ENCODE data around the gene ADAD2. TPM values are rescaled to one million over a fixed set of nuclear protein-coding genes. Genes with fewer than 3 reads are reported as not detected.

Gene ADAD2
- total and polyA plus RNA-seq, 9 of the 15 experiments (the other 6 are each of a cell fraction or from before 2014, with no cell fraction given) = 0.07 TPM; not detected in 8

DNA sequence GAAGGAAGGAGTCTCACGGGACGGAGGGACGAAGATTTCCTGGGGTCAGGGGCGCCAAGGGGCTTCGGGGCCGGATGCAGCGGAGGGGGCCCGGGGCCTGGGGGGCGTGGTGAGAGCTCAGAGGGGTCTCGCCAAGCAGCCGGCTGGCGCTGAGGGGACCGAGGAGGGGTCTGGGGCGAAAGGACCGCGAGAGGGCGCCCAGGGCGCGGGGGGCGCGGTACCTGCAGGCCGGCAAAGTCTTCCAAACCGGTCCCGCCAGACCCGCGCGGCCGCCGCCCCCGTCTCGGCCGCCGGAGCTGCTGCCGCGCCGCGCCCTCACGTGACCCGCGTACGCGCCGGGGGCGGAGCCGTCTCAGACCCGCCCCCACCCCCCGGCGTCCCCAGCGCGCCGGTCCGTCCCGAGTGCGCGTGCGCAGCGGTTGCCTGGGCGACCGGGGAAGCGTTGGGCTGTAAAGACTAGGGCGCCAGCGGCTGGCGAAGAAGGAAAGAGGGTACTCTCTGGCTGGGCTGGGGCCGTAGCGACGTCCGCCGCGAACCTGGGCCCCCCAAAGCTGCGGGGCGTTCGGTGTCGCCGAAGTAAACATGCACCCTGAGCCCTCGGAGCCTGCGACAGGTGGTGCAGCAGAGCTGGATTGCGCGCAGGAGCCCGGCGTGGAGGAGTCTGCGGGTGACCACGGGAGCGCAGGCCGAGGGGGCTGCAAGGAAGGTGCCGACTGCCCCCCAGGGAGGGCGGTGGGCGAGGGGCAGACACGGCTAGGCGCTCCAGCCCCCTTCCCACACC lies 45.9 kb upstream of the ADAD2 start, which contains the start of the genes DNAAF1 and HSDL1 (continued):
- TF ChIP-seq NR3C1 (CRISPR knock-in tag; IDR thresholded peaks at IDR 0.05) = no peak
- peak; percentile 81 for TF ChIP-seq HMGN3 (IDR thresholded peaks at IDR 0.05; ENCODE audit: borderline replicate concordance, extremely low read depth, insufficient read length, low read depth, low read length)
- TF ChIP-seq, protein P1, sequence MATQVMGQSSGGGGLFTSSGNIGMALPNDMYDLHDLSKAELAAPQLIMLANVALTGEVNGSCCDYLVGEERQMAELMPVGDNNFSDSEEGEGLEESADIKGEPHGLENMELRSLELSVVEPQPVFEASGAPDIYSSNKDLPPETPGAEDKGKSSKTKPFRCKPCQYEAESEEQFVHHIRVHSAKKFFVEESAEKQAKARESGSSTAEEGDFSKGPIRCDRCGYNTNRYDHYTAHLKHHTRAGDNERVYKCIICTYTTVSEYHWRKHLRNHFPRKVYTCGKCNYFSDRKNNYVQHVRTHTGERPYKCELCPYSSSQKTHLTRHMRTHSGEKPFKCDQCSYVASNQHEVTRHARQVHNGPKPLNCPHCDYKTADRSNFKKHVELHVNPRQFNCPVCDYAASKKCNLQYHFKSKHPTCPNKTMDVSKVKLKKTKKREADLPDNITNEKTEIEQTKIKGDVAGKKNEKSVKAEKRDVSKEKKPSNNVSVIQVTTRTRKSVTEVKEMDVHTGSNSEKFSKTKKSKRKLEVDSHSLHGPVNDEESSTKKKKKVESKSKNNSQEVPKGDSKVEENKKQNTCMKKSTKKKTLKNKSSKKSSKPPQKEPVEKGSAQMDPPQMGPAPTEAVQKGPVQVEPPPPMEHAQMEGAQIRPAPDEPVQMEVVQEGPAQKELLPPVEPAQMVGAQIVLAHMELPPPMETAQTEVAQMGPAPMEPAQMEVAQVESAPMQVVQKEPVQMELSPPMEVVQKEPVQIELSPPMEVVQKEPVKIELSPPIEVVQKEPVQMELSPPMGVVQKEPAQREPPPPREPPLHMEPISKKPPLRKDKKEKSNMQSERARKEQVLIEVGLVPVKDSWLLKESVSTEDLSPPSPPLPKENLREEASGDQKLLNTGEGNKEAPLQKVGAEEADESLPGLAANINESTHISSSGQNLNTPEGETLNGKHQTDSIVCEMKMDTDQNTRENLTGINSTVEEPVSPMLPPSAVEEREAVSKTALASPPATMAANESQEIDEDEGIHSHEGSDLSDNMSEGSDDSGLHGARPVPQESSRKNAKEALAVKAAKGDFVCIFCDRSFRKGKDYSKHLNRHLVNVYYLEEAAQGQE (IDR thresholded peaks at IDR 0.05; ENCODE audit: borderline replicate concordance) = peak; percentile 91
- TF ChIP-seq, protein P1 (CRISPR knock-in tag; IDR thresholded peaks at IDR 0.05; ENCODE audit: low read depth) = peak; percentile 81; the same call in 1 of the 2 replicates
- no peak for TF ChIP-seq BACH1 (tag; IDR thresholded peaks at IDR 0.05)
- TF ChIP-seq ADNP (tag; IDR thresholded peaks at IDR 0.05) = no peak
- TF ChIP-seq TAF7 (tag; IDR thresholded peaks at IDR 0.05) = no peak
- no peak for TF ChIP-seq NFE2L1 (tag; IDR thresholded peaks at IDR 0.05; ENCODE audit: borderline replicate concordance, low read depth)
- TF ChIP-seq, protein P2, sequence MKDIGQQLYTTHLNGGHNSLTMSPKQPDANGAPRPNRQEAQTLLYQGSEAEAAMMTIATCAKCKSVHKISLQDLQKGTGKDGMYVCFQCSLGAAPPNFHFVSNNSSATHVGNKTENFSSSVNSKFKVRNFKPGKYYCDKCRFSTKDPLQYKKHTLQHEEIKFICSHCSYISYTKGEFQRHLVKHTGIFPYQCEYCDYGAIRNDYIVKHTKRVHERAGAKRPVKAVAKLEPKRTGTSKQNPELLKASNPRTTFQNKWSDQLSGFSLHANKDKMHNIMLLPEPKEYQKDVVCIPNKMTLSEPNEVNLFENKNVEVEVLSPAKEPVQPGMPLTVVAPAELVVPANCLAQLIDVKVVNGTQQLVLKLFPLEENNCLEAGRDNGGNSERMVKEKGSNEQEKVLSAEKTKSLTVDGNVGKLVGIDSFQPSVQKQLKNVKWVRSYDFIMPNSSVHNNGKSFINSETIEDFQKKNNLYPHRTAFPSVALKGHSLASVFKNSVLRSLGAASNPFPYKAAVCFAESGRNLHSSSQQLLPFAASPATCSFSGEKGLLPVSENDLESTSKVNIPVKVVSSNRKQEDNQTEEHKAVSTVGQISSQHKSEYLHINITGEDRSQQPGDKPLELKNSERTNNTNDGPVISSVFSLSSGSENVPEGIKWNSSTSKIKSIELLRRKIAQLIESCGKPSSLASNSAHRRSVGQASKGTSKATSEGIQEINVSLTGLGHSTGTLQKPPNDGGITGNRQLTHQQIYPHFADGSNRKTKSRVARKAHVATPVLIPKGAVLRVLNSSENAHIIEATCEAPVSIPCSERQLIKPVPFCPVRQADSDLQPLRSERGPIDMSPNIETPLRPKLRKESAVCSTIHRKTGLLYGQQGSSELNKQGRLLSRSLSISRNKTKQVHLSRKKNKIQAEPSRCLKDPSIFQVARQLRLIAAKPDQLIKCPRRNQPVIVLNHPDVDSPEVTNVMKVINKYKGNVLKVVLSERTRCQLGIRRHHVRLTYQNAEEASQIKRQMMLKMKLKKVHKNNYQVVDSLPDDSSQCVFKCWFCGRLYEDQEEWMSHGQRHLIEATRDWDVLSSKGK (CRISPR knock-in tag; IDR thresholded peaks at IDR 0.05) = no peak
- no peak for TF ChIP-seq HNRNPK (IDR thresholded peaks at IDR 0.05; ENCODE audit: low read depth, low read length, poor library complexity, severe bottlenecking)
- no peak; the same call in 1 of the 2 replicates for TF ChIP-seq KLF1 (tag; IDR thresholded peaks at IDR 0.05)
- TF ChIP-seq, protein P3, sequence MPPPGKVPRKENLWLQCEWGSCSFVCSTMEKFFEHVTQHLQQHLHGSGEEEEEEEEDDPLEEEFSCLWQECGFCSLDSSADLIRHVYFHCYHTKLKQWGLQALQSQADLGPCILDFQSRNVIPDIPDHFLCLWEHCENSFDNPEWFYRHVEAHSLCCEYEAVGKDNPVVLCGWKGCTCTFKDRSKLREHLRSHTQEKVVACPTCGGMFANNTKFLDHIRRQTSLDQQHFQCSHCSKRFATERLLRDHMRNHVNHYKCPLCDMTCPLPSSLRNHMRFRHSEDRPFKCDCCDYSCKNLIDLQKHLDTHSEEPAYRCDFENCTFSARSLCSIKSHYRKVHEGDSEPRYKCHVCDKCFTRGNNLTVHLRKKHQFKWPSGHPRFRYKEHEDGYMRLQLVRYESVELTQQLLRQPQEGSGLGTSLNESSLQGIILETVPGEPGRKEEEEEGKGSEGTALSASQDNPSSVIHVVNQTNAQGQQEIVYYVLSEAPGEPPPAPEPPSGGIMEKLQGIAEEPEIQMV (tag; conservative IDR thresholded peaks at IDR 0.05; ENCODE audit: low read depth) = no peak

Data from K562 (cell line).